ENCODE data around the gene MRPL52.
A peak's percentile ranks its signal among the peaks of the same experiment; 100 is the strongest.
"Not testable (repeated sequence)": the region's sequence is repeated elsewhere in the genome, so short reads cannot be mapped to it uniquely, and the experiment has no call there.

The MRPL52 gene

DNA sequence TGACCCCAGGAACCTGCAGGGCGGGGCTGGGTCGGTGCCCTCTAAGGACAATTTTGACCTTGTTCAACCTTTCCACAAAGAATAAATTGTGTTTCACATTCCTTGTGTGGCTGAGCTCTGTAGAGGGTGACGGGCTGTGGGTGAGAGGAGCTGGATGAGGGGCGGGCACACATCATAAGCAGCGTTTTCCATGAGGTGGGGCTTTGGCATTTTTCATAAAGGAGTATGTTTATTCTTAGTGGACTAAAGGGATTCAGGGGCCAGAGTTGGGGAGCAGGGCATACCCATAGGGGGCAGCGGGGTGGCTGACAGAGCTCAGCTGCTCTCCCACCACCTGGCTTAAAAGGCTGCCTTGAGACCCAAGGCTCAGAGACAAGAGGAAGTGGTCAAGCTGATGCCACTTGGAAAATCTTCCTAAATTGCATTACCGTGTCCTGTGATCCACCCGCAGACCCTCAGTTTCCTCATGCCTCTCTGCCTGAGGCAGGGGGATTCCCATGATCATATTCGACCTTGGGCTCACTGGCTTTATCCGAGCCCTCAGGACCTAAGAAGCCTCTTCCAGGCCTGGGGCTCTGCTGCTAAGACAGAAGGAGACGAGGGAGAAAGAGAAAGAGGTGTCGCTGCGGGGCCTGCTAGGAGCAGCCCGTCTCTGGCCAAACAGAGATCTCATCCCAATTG is 18.1 kb downstream of the MRPL52 start:
- TF ChIP-seq, protein P1, sequence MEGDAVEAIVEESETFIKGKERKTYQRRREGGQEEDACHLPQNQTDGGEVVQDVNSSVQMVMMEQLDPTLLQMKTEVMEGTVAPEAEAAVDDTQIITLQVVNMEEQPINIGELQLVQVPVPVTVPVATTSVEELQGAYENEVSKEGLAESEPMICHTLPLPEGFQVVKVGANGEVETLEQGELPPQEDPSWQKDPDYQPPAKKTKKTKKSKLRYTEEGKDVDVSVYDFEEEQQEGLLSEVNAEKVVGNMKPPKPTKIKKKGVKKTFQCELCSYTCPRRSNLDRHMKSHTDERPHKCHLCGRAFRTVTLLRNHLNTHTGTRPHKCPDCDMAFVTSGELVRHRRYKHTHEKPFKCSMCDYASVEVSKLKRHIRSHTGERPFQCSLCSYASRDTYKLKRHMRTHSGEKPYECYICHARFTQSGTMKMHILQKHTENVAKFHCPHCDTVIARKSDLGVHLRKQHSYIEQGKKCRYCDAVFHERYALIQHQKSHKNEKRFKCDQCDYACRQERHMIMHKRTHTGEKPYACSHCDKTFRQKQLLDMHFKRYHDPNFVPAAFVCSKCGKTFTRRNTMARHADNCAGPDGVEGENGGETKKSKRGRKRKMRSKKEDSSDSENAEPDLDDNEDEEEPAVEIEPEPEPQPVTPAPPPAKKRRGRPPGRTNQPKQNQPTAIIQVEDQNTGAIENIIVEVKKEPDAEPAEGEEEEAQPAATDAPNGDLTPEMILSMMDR (IDR thresholded peaks at IDR 0.05; ENCODE audit: low read depth, low read length), result no peak
- no peak overlapping the region for H3K4me3 ChIP-seq (ENCODE audit: low read depth, low read length)

DNA sequence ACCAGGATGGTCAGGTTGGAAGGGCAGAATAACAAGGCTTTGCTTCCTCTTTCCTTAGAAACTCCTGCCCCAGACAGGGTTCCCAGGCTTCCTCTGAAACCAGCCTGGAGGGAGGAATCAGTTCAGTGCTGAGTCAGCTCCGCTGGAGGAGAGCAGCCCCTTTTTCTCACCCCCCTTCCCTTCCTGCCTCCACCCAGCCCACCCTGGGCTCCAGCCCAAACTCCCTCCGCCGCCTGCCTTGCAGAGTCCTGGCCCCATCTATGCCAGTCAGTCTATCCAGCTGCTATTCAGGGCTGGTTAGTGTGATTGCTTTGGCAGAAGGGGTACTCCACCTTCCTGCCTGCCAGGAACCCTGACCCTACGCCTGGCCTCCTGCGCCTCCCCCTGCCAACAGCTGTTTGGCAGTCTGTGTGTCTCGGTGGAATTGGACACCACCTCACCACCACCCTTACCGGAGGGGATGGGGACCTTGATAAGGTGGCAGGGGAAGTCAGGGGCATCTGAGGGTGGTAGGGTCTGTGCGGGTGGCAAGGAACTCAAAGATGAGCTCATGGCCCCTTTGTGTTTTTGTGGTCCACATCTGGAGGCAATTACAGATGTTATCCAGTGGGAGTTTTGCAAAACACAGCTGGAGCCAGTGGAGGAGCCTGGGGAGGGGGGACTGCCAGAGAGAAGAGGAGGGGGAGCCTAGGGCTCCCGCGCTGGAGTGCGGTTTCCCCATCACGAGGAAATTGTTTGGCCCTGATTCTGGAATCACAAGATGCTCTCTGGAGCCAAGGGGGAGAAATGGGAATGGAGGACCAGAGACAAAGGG is 18.9 kb downstream of the MRPL52 start:
- TF ChIP-seq, protein P1 (IDR thresholded peaks at IDR 0.05; ENCODE audit: low read depth, low read length), result no peak
- no peak overlapping the region for H3K4me3 ChIP-seq (ENCODE audit: low read depth, low read length)

DNA sequence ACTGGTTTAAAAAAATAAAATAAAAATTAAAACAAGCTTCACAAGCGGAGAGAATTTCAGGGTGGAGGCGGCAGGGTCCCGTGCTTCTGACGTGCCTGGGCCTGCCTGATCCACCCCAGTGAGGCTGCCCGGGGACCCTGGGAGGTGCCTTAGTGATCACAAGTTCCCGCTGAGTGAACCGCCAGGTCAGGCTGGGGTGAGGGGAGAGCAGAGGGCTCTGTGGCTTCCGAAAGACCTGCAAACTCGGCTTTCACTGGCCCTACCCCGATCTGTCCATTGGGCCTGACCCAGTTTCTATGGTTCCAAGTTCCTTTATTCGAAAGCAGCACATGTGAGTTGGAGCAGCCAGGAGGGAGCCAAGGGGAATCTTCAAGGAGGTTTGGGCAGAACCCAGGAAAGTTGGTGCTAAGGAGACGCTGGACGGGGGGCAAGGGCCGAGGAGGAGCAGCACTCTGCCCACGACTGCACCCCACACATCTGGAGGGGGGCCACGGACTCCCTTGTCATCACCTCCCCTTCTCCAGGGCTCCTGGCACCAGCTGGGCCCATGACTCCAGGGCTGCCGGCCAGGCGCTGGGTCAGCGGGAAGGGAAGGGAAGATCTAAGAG is 19.6 kb downstream of the MRPL52 start:
- TF ChIP-seq, protein P1 (IDR thresholded peaks at IDR 0.05; ENCODE audit: low read depth, low read length), result no peak
- no peak overlapping the region for H3K4me3 ChIP-seq (ENCODE audit: low read depth, low read length)

DNA sequence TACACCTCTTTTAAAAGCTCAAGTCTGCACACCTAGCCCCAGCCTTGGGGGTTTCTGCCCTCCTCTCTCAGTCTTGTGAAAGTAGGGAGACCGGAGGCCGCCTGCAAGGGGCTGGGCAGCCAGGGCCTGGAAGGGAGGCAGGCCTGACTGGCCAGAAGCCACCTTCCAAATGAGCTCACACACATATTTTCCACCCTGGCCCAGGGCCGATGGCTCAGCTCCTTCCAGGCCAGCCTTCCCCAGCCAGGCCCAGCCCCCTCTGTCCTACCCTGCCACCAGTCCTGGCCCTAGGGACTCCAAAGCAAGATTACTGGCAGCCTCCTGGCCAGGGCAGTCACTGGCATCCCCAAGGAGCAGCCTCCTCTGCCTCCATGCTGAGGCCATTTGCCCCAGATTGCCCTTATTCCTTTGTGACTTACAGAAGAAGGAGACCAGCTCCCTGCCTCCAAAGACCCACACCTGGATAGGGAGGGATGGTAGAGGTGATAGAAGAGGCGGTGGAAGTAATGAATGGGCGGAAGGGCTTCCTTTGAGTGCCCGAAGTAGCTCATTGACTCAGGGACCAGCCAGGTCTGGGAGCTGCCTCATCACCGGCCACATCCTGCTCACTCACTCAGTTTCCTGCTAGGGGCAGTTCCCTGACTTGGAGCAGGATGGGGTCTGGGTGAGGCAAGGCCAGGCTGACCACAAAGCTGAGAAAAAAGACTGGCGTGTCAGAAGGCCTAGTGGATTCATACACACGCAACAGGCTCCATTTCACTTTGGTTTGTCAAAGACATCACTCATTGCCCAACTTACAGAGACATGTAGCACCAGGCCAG is 21.5 kb downstream of the MRPL52 start:
- H3K4me3 ChIP-seq (ENCODE audit: low read depth, low read length), result peak overlapping the region; percentile 27; the same call in 1 of the 2 replicates
- TF ChIP-seq, protein P1 (IDR thresholded peaks at IDR 0.05; ENCODE audit: low read depth, low read length), result no peak

DNA sequence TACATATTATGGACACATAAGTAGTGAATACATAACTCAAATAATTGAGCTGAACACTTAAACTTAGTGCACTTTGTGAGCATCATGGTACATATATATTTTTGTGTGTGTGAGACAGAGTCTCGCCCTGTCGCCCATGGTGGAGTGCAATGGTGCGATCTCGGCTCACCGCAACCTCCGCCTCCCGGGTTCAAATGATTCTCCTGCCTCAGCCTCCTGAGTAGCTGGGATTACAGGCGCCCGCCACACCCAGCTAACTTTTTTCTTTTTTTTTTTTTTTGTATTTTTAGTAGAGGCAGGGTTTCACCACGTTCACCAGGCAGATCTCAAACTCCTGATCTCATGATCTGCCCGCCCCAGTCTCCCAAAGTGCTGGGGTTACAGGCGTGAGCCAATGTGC is 22.5 kb downstream of the MRPL52 start:
- not testable (repeated sequence) for H3K4me3 ChIP-seq (ENCODE audit: low read depth, low read length)

DNA sequence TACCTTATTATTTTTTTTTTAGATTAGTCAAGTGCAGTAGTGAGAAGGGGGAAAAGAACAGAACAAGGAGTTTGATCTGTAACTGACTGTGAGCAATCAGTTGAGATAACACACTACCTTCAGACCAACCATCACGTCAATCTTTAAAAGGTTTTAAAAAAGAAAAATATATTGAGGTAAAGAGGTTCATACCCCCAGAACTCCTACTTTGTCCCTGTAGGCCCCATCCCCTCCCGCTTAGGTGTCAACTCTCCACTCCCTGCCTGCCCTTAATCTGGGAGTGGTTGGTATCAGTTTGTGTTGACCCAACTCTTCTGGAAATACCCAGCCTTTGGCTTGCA is 22.9 kb downstream of the MRPL52 start:
- TF ChIP-seq, protein P1 (IDR thresholded peaks at IDR 0.05; ENCODE audit: low read depth, low read length), result no peak
- no peak overlapping the region for H3K4me3 ChIP-seq (ENCODE audit: low read depth, low read length)

DNA sequence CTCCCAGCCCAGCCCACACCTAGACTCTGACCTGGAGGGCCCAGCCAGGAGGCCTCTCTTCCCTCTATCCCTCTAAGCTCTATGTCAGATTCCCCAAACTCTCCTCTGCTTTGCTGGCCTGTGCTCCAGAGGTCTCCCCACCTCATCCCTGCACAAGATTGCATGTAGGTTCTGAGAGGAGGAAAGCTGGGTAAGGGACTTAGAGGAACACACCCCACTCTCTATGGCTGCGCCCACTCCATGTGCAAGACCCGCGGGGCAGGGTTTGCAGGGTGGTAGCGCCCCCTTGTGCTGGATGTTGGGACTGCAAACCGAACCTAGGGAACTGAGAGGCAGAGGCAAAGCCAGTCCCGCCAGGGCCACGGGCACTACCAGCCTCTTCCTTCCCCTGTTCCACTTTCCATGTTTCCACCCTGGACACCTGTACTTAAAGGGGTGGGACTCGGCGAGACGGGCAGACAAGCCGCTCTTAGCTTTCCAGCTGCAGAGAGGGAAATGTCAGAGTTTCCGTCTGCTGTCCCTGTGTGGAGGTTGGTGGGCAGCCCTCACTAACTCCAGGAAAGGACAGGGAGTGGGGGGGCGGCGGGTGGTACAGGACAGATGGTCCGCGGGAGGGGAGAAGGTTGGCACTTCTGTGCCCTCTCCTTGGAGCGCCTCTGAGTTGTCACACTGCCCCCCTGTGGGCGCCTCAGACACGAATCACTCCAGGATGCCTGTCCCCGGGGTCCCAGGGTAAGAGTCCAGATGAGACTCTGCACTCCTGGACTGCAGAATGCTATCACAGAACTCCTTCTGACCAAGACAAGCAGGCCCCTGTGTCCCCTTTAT is 23.5 kb downstream of the MRPL52 start:
- H3K4me3 ChIP-seq (ENCODE audit: low read depth, low read length), result peak overlapping the region; percentile 53
- TF ChIP-seq, protein P1 (IDR thresholded peaks at IDR 0.05; ENCODE audit: low read depth, low read length), result peak; percentile 83

DNA sequence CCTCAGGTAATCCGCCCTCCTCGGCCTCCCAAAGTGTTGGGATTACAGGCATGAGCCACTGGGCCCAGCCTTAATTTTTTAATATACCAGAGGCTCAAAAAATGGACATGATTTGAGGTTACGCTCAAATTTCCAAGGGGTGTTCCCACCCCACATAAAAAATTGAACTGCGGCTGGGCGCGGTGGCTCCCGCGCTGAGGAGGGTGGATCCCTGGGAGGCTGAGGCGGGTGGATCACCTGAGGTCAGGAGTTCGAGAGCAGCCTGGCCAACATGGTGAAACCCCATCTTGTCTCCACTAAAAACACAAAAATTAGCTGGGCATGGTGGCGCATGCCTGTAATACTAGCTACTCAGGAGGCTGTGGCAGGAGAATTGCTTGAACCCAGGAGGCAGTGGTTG is 24.6 kb downstream of the MRPL52 start:
- not testable (repeated sequence) for H3K4me3 ChIP-seq (ENCODE audit: low read depth, low read length)
